ENCODE data around the gene ATP8A2. TPM values are rescaled to one million over a fixed set of nuclear protein-coding genes. Genes with fewer than 3 reads are reported as not detected.
A peak's percentile ranks its signal among the peaks of the same experiment; 100 is the strongest.

ATP8A2 gene
- total and polyA plus RNA-seq, 2 of the 8 experiments (the other 6 are each of a cell fraction or from before 2014, with no cell fraction given): 2.4 to 8.3 TPM

DNA sequence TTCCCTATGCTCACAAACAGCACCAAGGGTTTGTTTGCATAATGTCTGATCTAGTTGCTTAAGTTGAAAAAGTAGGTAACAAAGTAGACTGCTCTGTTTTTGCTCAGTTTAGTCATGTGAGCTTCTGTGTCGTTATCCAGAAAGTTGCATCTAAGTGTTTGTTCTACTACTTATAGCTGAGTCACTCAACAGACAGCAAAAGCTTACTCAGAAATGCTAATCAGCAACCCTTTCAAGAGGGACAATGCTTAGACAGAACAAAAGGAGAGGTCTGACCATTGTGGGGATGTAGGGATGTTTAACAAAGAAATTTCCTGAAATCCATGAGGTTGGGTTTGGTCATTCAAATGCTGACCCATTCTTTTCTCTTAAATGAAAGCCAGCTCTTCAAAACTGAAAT, 106.4 kb downstream of the ATP8A2 start:
- no peaks in the 10 kb centered on the region for H4K20me1 ChIP-seq (replicated peaks in 1 of 2; ENCODE audit: control insufficient read depth in 1 of 2, insufficient read depth in 2 of 2, low read length in 2 of 2)
- peaks cover 3 to 17% of the 10 kb centered on the region in 2 experiments; a peak in 3 of 4 replicates for H3K9me3 ChIP-seq (ENCODE audit: insufficient read depth in 2 of 2, low read depth in 1 of 2, low read length in 1 of 2)
- no peaks in the 10 kb centered on the region for H3K79me1 ChIP-seq (ENCODE audit: low read depth, low read length)
- no peak overlapping the region for H3K18ac ChIP-seq (ENCODE audit: extremely low read depth, low read length)
- H4K8ac ChIP-seq (ENCODE audit: extremely low read depth, insufficient read depth, low read length): no peak overlapping the region
- 0 out of 4 replicates have a peak, but pooled peaks cover 0 to 3% of the 10 kb centered on the region in 2 experiments for H3K79me2 ChIP-seq (ENCODE audit: control insufficient read depth in 1 of 2, insufficient read depth in 2 of 2, low read length in 2 of 2)
- FAIRE-seq (peak; percentile 94), DNase-seq (ENCODE audit: low read depth in 1 of 2, low spot score in 2 of 2) (no peak)
- no peak overlapping the region for H3K23ac ChIP-seq (ENCODE audit: insufficient read length)
- POLR2A ChIA-PET (ENCODE audit: partially characterized antibody): interaction anchor here (1.1 kb wide), 1 partner anchor 9 kb away, joined by 4 read pairs; no protein-coding TSS in a partner anchor
- H2BK120ac ChIP-seq (replicated peaks; ENCODE audit: low read depth, low read length): no peak overlapping the region
- peak overlapping the region; percentile 16 to 31; a peak in 3 of 4 replicates for H3K4me2 ChIP-seq (ENCODE audit: insufficient read depth in 1 of 2, low read depth in 2 of 2, low read length in 2 of 2)
- no peak overlapping the region for H2BK20ac ChIP-seq (ENCODE audit: low read length)
- H3K4me3 ChIP-seq (ENCODE audit: extremely low read depth in 1 of 4, insufficient read depth in 2 of 4, low read depth in 3 of 4, low read length in 4 of 4): peak overlapping the region in 1 of 4 experiments; percentile 15; a peak in 1 of 8 replicates
- CTCF ChIA-PET (ENCODE audit: partially characterized antibody): no interaction called here
- H4K5ac ChIP-seq (ENCODE audit: insufficient read length, low read depth, low read length): no peak overlapping the region
- no peak overlapping the region for H3K9ac ChIP-seq (replicated peaks in 1 of 4; ENCODE audit: extremely low read depth in 1 of 4, low read depth in 3 of 4, low read length in 3 of 4)
- WGBS, 2 experiments (ENCODE audit: extremely low coverage in 1 of 2, insufficient coverage in 1 of 2, insufficient read length in 1 of 2, insufficient replicate concordance in 2 of 2, low coverage in 1 of 2, low lambda C conversion rate in 2 of 2, missing lambda C conversion rate in 1 of 2): 58% methylated on average over 1 of the region's 1 CpG; no CpG with 5 or more reads in 1 of the 2 experiments
- H3K36me3 ChIP-seq (ENCODE audit: control insufficient read depth in 2 of 4, insufficient read depth in 4 of 4, low read length in 3 of 4): peaks cover 0 to 2% (median 0%) of the 10 kb centered on the region in 4 experiments; a peak in 2 of 8 replicates
- no peak overlapping the region for H2BK12ac ChIP-seq (ENCODE audit: low read depth, low read length)
- peaks cover 0 to 2% (median 0%) of the 10 kb centered on the region in 4 experiments; a peak in 3 of 7 replicates for H3K4me1 ChIP-seq (replicated peaks in 1 of 4; ENCODE audit: control insufficient read depth in 3 of 4, insufficient read depth in 4 of 4, low read length in 3 of 4)
- H3K27me3 ChIP-seq (replicated peaks in 1 of 4; ENCODE audit: control insufficient read depth in 3 of 4, extremely low read depth in 1 of 4, insufficient read depth in 3 of 4, low read length in 3 of 4): no peaks in the 10 kb centered on the region
- 0 out of 2 replicates have a peak overlapping the region, but pooled peaks have one; percentile 30 for H3K27ac ChIP-seq (ENCODE audit: low read depth, low read length)
- no peak overlapping the region for H2AK5ac ChIP-seq (ENCODE audit: low read depth, low read length)
- H3K23me2 ChIP-seq (ENCODE audit: low read depth, low read length): no peaks in the 10 kb centered on the region
- H2BK5ac ChIP-seq (ENCODE audit: low read depth, low read length): no peak overlapping the region; the same call in 1 of the 2 replicates
- H2BK15ac ChIP-seq (ENCODE audit: low read length): no peak overlapping the region
- H4K91ac ChIP-seq (replicated peaks; ENCODE audit: insufficient read length, low read length): no peak overlapping the region
- H3K14ac ChIP-seq (ENCODE audit: insufficient read length): no peak overlapping the region
- H2AFZ ChIP-seq (ENCODE audit: low read length): no peak overlapping the region
- H3K56ac ChIP-seq (replicated peaks; ENCODE audit: insufficient read length, low read depth, low read length): no peak overlapping the region
- H3K4ac ChIP-seq (replicated peaks; ENCODE audit: insufficient read length, low read depth, low read length): no peak overlapping the region
- peak; percentile 93 for TF ChIP-seq MAFK (IDR thresholded peaks at IDR 0.05; ENCODE audit: low read depth, low read length)
- TF ChIP-seq POLR2A (IDR thresholded peaks at IDR 0.05; ENCODE audit: control extremely low read depth in 1 of 2, low read depth in 2 of 2, low read length in 2 of 2): no peak
- no peak for TF ChIP-seq GABPA (IDR thresholded peaks at IDR 0.05; ENCODE audit: borderline replicate concordance, insufficient read depth, low read length)
- no peak for TF ChIP-seq NRF1 (IDR thresholded peaks at IDR 0.05; ENCODE audit: low read depth, low read length)
- no peak for TF ChIP-seq SAP30 (IDR thresholded peaks at IDR 0.05; ENCODE audit: insufficient read depth, insufficient replicate concordance, low read length)
- no peak for TF ChIP-seq KDM4A (IDR thresholded peaks at IDR 0.05; ENCODE audit: low read depth, low read length, severe bottlenecking)
- TF ChIP-seq TAF1 (IDR thresholded peaks at IDR 0.05; ENCODE audit: low read depth, low read length): no peak
- TF ChIP-seq, protein P1, sequence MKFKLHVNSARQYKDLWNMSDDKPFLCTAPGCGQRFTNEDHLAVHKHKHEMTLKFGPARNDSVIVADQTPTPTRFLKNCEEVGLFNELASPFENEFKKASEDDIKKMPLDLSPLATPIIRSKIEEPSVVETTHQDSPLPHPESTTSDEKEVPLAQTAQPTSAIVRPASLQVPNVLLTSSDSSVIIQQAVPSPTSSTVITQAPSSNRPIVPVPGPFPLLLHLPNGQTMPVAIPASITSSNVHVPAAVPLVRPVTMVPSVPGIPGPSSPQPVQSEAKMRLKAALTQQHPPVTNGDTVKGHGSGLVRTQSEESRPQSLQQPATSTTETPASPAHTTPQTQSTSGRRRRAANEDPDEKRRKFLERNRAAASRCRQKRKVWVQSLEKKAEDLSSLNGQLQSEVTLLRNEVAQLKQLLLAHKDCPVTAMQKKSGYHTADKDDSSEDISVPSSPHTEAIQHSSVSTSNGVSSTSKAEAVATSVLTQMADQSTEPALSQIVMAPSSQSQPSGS (IDR thresholded peaks at IDR 0.05; ENCODE audit: low read length): no peak
- TF ChIP-seq KDM5A (IDR thresholded peaks at IDR 0.05; ENCODE audit: low read length): no peak
- TF ChIP-seq CREB1 (IDR thresholded peaks at IDR 0.05): no peak
- no peak for TF ChIP-seq NANOG (IDR thresholded peaks at IDR 0.05; ENCODE audit: insufficient read depth, low read depth, low read length, poor library complexity, severe bottlenecking)
- TF ChIP-seq YY1 (IDR thresholded peaks at IDR 0.05; ENCODE audit: low read depth, low read length): no peak

All from H1 (cell line).